HepG2 (cell line): ENCODE measurements around the gene RNF14. TPM values are rescaled to one million over a fixed set of nuclear protein-coding genes. Genes with fewer than 3 reads are reported as not detected.
A peak's percentile ranks its signal among the peaks of the same experiment; 100 is the strongest.

Experiments
- CEBPZ ChIP-seq: IDR thresholded peaks from 2 replicates; pipeline ENCODE4 v1.6.1; 2012; ENCODE audit warnings: low read length, improper control_type of control experiment
- E2F5 ChIP-seq: sonication (generic); formaldehyde crosslinking; conservative IDR thresholded peaks from 2 replicates; pipeline ENCODE4 v1.4.0; 2020; ENCODE audit warnings: missing genetic modification reagents
- KDM3A ChIP-seq: IDR thresholded peaks from 2 replicates; pipeline ENCODE4 v1.6.1; 2018; ENCODE audit warnings: low read depth, missing compliant biosample characterization
- THAP9 ChIP-seq: sonication (generic); formaldehyde crosslinking; IDR thresholded peaks from 2 replicates; pipeline ENCODE4; 2020; ENCODE audit warnings: missing genetic modification reagents, mild to moderate bottlenecking, borderline replicate concordance
- ZFP90 ChIP-seq: sonication (generic); formaldehyde crosslinking; IDR thresholded peaks from 2 replicates; pipeline ENCODE4 v1.8.0; 2022; ENCODE audit warnings: missing genetic modification reagents, mild to moderate bottlenecking, inconsistent platforms, borderline replicate concordance
- ZHX2 ChIP-seq, 2 experiments: sonication (generic) in 1 of 2; formaldehyde crosslinking in 1 of 2; IDR thresholded peaks; 2 replicates each; pipeline versions ENCODE4 v1.6.1 to v1.9.0; 2014 to 2022; ENCODE audit warnings: antibody characterized with exemption in 1 of 2, borderline replicate concordance in 1 of 2, inconsistent platforms in 1 of 2, low read depth in 1 of 2, missing genetic modification reagents in 1 of 2
- ZNF441 ChIP-seq: sonication (generic); formaldehyde crosslinking; IDR thresholded peaks from 2 replicates; pipeline ENCODE4 v1.7.0; 2021; ENCODE audit warnings: missing genetic modification reagents, borderline replicate concordance
- ZNF768 ChIP-seq: sonication (generic); formaldehyde crosslinking; IDR thresholded peaks from 2 replicates; pipeline ENCODE4 v1.4.0; 2020; ENCODE audit warnings: missing genetic modification reagents
- polyA plus RNA-seq, 8 experiments: library from polyadenylated mRNA; depleted of rRNA in 3 of 8; stranded (reverse) in 7 of 8; unstranded in 1 of 8; fragments of >200 nt; fragmentation: Illumina TruSeq in 4 of 8; extraction: Trizol in 4 of 8; gene quantifications; 2 replicates each; pipeline versions ENCODE4 v1.2.1 to v1.2.3, GENCODE V29; 2011 to 2016; ENCODE audit warnings: low read depth in 4 of 8, missing spikeins in 1 of 8, mixed read lengths in 1 of 8; ENCODE audit not compliant: insufficient read depth in 1 of 8
- total RNA-seq, 5 experiments: library from RNA; depleted of rRNA; stranded (reverse); fragments of >200 nt; fragmentation: Illumina TruSeq; extraction: Trizol; gene quantifications; 2 replicates each; pipeline ENCODE4 v1.2.3, GENCODE V29; 2016; ENCODE audit warnings: low read depth in 1 of 5

The RNF14 gene
- total and polyA plus RNA-seq, 2 of the 13 experiments (the other 11 are each of a cell fraction or from before 2014, with no cell fraction given), result 11.3 to 28.1 TPM

GRCh38 chr5:142012792-142013388 is 44.0 kb downstream of the RNF14 start, which contains the start of gene GNPDA1 (continued):
- no peak for TF ChIP-seq CEBPZ
- TF ChIP-seq ZNF768 (CRISPR knock-in tag), result no peak
- TF ChIP-seq ZFP90 (CRISPR knock-in tag), result peak; percentile 65; the same call in 1 of the 2 replicates
- TF ChIP-seq THAP9, result no peak
- TF ChIP-seq KDM3A (CRISPR knock-in tag), result no peak
- TF ChIP-seq E2F5 (CRISPR knock-in tag), result no peak
- TF ChIP-seq ZNF441 (CRISPR knock-in tag), result 0 out of 2 replicates have a peak, but pooled peaks have one; percentile 39
- no peak for TF ChIP-seq ZHX2 (IDR thresholded peaks at IDR 0.05; ENCODE audit: low read depth)
- TF ChIP-seq ZHX2 (CRISPR knock-in tag; IDR thresholded peaks at IDR 0.05; ENCODE audit: borderline replicate concordance), result 0 out of 2 replicates have a peak, but pooled peaks have one; percentile 58
